EL (cell line): ENCODE results near the gene RUNX1.

Experiments
- DNase-seq: peaks from one replicate; pipeline ENCODE4 v3.0.0-alpha.2; 2016

Gene RUNX1

GRCh38 chr21:34765619-34766018, 283.5 kb downstream of the RUNX1 start:
- DNase-seq: no peak

- no peak for DNase-seq
These were observed 284.3 kb downstream of the RUNX1 start for GRCh38 chr21:34764715-34765284.

- peak; percentile 45 for DNase-seq
These were observed 286.3 kb downstream of the RUNX1 start for GRCh38 chr21:34762786-34763185.

GRCh38 chr21:34761758-34762330, 287.3 kb downstream of the RUNX1 start:
- peak; percentile 19 for DNase-seq

GRCh38 chr21:34754690-34755647, 294.1 kb downstream of the RUNX1 start:
- DNase-seq: no peak

GRCh38 chr21:34748862-34749261, 300.2 kb downstream of the RUNX1 start:
- no peak for DNase-seq

- peak; percentile 89 for DNase-seq
These were observed 303.4 kb downstream of the RUNX1 start for GRCh38 chr21:34745557-34746255.

- DNase-seq: no peak
These were observed 304.3 kb downstream of the RUNX1 start for GRCh38 chr21:34744801-34745200.

GRCh38 chr21:34743831-34744230, 305.3 kb downstream of the RUNX1 start:
- peak; percentile 81 for DNase-seq

- no peak for DNase-seq
These were observed 305.8 kb downstream of the RUNX1 start for GRCh38 chr21:34743285-34743684.

GRCh38 chr21:34740198-34740597, 308.9 kb downstream of the RUNX1 start:
- DNase-seq: no peak
